ENCODE data around the gene NIT1. TPM values are rescaled to one million over a fixed set of nuclear protein-coding genes. Genes with fewer than 3 reads are reported as not detected.

The NIT1 gene
- total and polyA plus RNA-seq, 7 donors, result 20.1 to 43.8 (median 30.7) TPM

DNA sequence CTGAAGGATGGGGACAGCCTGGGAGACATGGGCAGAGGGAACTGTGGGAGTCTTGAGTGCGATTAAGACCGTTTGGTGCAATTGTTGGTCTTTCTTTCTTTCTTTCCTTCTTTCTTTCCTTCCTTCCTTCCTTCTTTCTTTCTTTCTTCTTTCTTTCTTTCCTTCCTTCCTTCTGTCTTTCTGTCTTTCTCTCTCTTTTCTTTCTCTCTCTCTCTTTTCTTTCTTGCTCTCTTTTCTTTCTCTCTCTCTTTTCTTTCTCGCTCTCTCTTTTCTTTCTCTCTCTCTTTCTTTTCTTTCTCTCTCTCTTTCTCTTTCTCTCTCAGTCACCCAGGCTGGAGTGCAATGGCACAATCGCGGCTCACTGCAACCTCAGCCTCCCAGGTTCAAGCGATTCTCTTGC lies 22.7 kb upstream of the NIT1 start:
- Histone ChIP-seq H3K4me3 (no peak overlapping the region), H3K27ac (no peak overlapping the region), H3K4me1 (peaks cover 7% of the 10 kb centered on the region), H3K27me3 (ENCODE audit: insufficient read depth in 3 of 3, low read length in 2 of 3) (no peaks in the 10 kb centered on the region), H3K9me3 (no peaks in the 10 kb centered on the region), H3K36me3 (ENCODE audit: insufficient read depth in 1 of 2, low read depth in 1 of 2) (peaks cover 6 to 13% of the 10 kb centered on the region in 2 donors)
- TF ChIP-seq, protein P1, sequence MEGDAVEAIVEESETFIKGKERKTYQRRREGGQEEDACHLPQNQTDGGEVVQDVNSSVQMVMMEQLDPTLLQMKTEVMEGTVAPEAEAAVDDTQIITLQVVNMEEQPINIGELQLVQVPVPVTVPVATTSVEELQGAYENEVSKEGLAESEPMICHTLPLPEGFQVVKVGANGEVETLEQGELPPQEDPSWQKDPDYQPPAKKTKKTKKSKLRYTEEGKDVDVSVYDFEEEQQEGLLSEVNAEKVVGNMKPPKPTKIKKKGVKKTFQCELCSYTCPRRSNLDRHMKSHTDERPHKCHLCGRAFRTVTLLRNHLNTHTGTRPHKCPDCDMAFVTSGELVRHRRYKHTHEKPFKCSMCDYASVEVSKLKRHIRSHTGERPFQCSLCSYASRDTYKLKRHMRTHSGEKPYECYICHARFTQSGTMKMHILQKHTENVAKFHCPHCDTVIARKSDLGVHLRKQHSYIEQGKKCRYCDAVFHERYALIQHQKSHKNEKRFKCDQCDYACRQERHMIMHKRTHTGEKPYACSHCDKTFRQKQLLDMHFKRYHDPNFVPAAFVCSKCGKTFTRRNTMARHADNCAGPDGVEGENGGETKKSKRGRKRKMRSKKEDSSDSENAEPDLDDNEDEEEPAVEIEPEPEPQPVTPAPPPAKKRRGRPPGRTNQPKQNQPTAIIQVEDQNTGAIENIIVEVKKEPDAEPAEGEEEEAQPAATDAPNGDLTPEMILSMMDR (IDR thresholded peaks at IDR 0.05), result no peak
- ATAC-seq, result no peak
- 91 to 95% (median 93%) methylated on average over 6 of the region's 6 CpGs for WGBS, 3 donors
- peak in 1 of 2 donors; percentile 2 for DNase-seq
- intact Hi-C loops (cut with DNase I), result loop anchor here (5.0 to 10.0 kb wide), 3 partner anchors 53 to 370 kb away; no protein-coding TSS in a partner anchor

DNA sequence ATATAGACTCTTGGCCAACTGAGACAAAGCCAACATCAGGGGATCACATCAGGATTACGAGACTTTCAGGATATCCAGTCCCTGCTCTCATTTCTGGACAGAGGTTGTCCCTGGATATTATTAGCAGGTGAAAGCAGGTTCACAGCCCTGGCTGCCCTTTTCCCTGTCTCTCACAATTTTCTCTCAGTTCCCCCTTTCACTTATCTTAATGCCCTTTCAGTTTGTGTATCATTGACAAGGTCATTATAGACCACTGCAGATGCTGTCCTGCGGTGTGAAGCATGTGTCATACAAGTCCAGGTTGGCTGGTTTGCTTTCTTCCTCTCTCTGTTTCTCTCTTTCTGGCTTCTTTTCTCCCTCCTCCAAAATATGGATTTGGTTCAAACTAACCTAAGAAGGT lies 21.9 kb upstream of the NIT1 start:
- TF ChIP-seq, protein P1 (IDR thresholded peaks at IDR 0.05), result no peak
- H3K27ac ChIP-seq, result no peak overlapping the region

DNA sequence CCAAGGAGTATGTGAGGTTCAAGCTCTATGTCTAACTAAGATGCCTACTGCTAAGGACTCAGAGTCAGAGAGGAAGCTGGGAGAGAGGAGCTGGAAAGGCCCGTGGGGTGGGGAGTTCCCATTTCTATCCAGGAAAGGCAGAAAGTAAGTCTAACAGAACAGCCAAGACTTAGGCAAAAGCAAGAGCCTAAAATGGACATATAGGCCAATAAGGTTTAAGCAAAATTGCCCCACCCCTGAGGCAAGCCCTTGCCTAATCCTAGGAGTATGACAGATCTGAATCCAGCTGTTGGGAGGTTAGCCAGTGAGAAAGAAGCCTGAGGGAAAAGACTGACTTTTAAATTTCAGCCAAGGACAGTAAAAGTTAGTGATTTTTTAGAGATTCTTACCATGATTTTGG lies 21.4 kb upstream of the NIT1 start:
- DNase-seq (peak; percentile 61 to 77), ATAC-seq (peak in 3 of 4 donors; percentile 16 to 22 (median 21))
- H3K4me1 ChIP-seq, result peaks cover 7% of the 10 kb centered on the region
- WGBS, 3 donors, result 13 to 27% (median 21%) methylated on average over 1 of the region's 1 CpG
- H3K36me3 ChIP-seq (ENCODE audit: insufficient read depth in 1 of 2, low read depth in 1 of 2), result peaks cover 8 to 26% of the 10 kb centered on the region in 2 donors
- H3K27ac ChIP-seq, result no peak overlapping the region
- TF ChIP-seq, protein P1 (IDR thresholded peaks at IDR 0.05), result no peak
- no peaks in the 10 kb centered on the region for H3K9me3 ChIP-seq
- H3K4me3 ChIP-seq, result no peak overlapping the region
- no peaks in the 10 kb centered on the region for H3K27me3 ChIP-seq (ENCODE audit: insufficient read depth in 3 of 3, low read length in 2 of 3)
- intact Hi-C loops (cut with DNase I), result loop anchor here (2.0 to 10.0 kb wide), 4 partner anchors 54 to 372 kb away; no protein-coding TSS in a partner anchor

More for the DNA sequence above, 21.9 kb upstream of the NIT1 start:
- 92 to 93% (median 92%) methylated on average over 2 of the region's 2 CpGs for WGBS, 3 donors
- Histone ChIP-seq H3K4me3 (no peak overlapping the region), H3K9me3 (no peaks in the 10 kb centered on the region), H3K4me1 (peaks cover 7% of the 10 kb centered on the region), H3K27me3 (ENCODE audit: insufficient read depth in 3 of 3, low read length in 2 of 3) (no peaks in the 10 kb centered on the region), H3K36me3 (ENCODE audit: insufficient read depth in 1 of 2, low read depth in 1 of 2) (peaks cover 6 to 21% of the 10 kb centered on the region in 2 donors)
- intact Hi-C loops (cut with DNase I), result loop anchor here (2.0 to 10.0 kb wide), 4 partner anchors 54 to 371 kb away; no protein-coding TSS in a partner anchor
- ATAC-seq (no peak), DNase-seq (peak in 1 of 2 donors; percentile 7)

DNA sequence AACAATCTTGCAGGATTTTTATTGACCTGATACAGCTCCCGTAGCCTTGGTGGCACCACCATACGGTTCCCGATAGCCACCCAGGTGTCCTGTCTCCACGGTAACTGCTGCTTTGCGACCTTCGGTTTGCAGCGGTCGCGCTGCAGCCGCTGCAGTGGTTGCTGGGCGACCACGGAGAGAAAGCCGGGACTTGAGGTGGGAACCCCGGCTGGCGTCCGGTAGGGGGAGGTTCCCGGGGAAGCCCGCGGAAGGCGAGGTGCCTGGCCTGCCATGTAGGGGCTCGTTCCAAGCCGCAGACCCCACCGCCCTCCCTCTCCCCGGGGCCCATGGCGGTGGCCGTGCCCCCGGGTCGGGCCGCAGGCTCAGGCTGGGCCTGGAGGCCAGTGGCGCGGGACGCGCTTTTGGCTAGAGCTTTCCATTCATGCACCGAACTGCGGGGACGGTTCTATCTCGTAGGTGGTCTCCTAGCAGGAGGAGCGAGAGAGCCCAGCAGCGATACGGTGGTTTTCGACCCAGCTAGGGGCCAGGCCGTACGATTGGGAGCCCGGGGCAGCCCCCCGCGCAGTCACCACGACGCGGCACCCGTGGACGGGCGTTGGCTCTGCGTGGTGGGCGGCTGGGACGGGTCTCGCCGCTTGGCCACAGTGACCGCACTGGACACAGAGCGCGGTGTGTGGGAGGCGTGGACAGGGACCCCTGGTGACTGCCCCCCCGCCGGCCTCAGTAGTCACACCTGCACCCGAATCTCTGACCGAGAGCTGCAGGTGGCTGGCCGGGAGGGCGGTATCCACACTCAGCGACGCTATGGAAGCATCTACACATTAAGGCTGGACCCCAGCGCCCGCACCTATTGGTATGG lies 19.5 kb upstream of the NIT1 start, which contains the start of gene KLHDC9:
TSS of gene KLHDC9 (plus strand) at position 152 of the 859 bp plus-strand sequence. CDS start at position 327, 175 bp downstream.
- intact Hi-C loops (cut with DNase I), result loop anchor here (5.0 to 10.0 kb wide), 3 partner anchors 56 to 374 kb away; no protein-coding TSS in a partner anchor
- peak; percentile 66 to 87 for DNase-seq
- peak within 1 kb of the TSS; percentile 58 for H3K27ac ChIP-seq
- H3K9me3 ChIP-seq, result no peaks in the 10 kb centered on the region
- peaks cover 13 to 36% of the 10 kb centered on the region in 2 donors for H3K36me3 ChIP-seq (ENCODE audit: insufficient read depth in 1 of 2, low read depth in 1 of 2)
- WGBS, 3 donors, result 12 to 15% (median 12%) methylated on average over 60 to 71 of the region's 71 CpGs
- TF ChIP-seq, protein P1 (IDR thresholded peaks at IDR 0.05), result no peak
- H3K27me3 ChIP-seq (ENCODE audit: insufficient read depth in 3 of 3, low read length in 2 of 3), result no peaks in the 10 kb centered on the region
- H3K4me3 ChIP-seq, result peak within 1 kb of the TSS; percentile 76
- ATAC-seq, result peak; percentile 76 to 91 (median 85)
- H3K4me1 ChIP-seq, result peaks cover 7% of the 10 kb centered on the region

All from psoas muscle (tissue), 8 donors.